Camera-type eye (tissue), 1 donor: ENCODE data around the gene PAX7. TPM values are rescaled to one million over a fixed set of nuclear protein-coding genes. Genes with fewer than 3 reads are reported as not detected.

ENCODE experiments used
- total RNA-seq: library from RNA; depleted of rRNA; stranded (reverse); fragments of >200 nt; gene quantifications from one replicate; pipeline ENCODE4 v1.2.3, GENCODE V29; 2014

PAX7 gene
- total RNA-seq = 3.1 TPM

DNA sequence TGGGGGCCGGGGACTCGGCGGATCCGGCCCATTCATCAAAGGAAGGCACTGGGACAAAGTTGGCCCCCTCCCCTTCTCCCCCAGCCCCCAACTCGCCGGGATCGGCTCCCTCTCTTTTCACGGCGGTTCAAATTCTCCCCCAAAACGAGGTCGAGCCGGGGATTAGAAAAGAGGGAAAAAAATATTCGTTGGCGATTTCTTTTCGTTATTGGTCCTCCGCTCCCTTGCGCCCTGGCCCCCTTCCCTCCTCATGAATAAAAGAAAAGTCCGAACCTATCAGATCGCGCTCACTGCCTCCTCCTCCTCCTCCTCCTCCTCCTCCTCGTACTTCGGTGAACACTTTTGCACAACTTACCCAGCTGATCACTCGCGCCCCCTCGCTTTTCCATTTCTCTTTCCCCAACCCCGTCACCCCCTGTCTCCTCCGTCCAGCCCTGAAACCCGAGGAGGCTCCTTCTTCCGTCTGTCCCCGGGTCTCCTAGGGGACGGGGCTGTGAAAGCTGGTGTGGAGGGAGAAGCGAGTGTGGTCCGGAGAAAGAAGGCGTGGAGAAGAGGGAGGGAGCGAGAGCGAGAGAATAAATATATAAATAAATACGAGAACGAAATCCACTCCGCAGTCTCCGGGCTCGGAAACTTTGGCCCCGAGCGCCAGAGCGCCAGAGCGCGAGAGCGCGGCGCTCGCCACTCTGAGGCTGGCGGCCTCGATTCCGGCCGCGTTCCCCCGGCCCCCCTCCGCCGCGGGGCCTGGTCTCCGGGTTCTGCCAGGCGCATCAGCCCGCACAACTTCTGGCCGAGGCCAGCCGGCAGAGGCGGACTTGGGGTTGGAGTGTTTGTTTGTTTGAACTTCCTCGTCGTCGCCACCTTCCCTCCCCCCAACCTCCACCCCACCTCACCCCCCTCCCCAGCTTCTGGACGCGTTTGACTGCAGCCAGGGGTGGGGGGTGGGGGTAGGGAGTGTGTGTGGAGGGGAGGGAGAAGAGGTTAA lies at the start of gene PAX7:
PAX7 (plus strand) TSS at position 336 of the 985 bp plus-strand sequence. CDS start 758 bp downstream, outside the sequence.

Other genes with a start within 250 kb of the PAX7 start
- 1.3 TPM for gene KLHDC7A, start 149.9 kb upstream of the PAX7 start, total RNA-seq
- not detected for gene TAS1R2, start 228.8 kb downstream of the PAX7 start, total RNA-seq